ENCODE data around the gene RHOBTB1. TPM values are rescaled to one million over a fixed set of nuclear protein-coding genes. Genes with fewer than 3 reads are reported as not detected.
A peak's percentile ranks its signal among the peaks of the same experiment; 100 is the strongest.

Gene RHOBTB1, protein sequence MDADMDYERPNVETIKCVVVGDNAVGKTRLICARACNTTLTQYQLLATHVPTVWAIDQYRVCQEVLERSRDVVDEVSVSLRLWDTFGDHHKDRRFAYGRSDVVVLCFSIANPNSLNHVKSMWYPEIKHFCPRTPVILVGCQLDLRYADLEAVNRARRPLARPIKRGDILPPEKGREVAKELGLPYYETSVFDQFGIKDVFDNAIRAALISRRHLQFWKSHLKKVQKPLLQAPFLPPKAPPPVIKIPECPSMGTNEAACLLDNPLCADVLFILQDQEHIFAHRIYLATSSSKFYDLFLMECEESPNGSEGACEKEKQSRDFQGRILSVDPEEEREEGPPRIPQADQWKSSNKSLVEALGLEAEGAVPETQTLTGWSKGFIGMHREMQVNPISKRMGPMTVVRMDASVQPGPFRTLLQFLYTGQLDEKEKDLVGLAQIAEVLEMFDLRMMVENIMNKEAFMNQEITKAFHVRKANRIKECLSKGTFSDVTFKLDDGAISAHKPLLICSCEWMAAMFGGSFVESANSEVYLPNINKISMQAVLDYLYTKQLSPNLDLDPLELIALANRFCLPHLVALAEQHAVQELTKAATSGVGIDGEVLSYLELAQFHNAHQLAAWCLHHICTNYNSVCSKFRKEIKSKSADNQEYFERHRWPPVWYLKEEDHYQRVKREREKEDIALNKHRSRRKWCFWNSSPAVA
- 17.7 and 32.1 TPM in 2 replicates for total RNA-seq (2014; rRNA removed; shearing (Covaris generic))

DNA sequence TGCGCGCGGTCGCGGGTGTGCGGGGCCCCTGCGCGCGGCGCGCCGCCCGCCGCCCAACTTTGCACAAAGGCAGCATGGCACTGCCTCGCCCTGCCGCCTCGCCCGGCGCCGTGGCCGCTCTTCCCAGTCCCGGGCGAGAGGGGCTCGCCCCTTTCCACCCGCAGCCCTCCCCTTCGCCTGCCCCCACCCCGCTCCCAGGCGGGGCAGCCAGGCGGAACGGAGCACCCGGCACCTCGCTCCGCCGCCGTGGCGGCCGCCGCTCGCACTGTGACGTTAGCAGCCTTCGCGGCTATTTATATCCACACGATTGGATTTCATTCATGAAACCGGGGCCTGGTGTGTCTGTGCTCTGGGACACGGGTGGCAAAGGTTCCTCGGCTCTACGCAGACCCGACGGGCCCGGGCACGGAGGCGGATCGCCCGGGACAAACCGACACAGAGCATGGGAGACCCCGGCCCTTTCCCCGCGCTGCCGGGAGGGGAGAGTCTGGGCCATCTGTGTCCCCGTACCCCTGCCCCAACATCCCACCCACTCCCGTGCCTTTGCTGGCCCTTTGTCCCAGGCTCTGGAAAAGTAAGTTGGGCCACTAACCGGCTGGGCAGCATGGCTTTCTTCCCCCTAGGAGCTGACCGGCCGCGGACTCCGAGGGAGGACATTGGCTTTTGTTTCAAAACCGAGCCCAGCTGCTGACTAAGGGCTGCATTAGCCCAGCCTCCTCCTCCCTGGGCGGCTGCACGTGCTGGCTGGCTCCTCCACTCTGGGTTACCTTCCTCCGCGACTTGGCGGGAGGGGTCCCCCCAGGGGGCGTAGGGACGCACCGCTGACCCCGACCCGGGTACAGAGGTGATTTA lies at the start of gene RHOBTB1:
Gene RHOBTB1, minus strand, starts transcription at position 128 of the 852 bp plus-strand sequence. CDS start 32,643 bp downstream, outside the sequence.
- peaks cover 9% of the 10 kb centered on the region for H3K36me3 ChIP-seq
- H3K4me3 ChIP-seq = peak within 1 kb of the TSS; percentile 77
- DNase-seq (ENCODE audit: low read depth in 1 of 2, low spot score in 2 of 2) = peak; percentile 82 to 83
- no peaks in the 10 kb centered on the region for H3K9me3 ChIP-seq (replicated peaks)
- H3K4me1 ChIP-seq (replicated peaks) = peaks cover 23% of the 10 kb centered on the region
- H3K27me3 ChIP-seq (replicated peaks) = no peaks in the 10 kb centered on the region
- H3K27ac ChIP-seq = peak within 1 kb of the TSS; percentile 99

DNA sequence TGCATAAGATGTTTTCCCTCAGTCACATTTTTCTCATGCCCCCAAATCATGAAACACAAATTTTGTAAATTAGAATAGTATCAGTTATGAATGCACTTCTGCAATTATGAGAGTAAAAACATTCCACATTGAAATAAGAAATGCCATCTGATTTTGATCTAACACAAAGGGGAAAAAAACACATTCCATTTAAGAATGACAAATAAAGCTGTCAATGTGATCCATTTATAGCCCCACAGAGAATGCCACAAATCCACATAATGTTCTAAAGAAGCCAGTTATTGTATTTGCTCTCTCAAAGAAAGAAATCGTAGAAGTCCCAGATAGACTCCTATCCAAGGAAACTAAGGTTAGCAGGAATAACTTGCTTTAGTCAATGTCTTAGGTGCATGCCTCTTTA lies 48.7 kb upstream of the RHOBTB1 start:
- no peaks in the 10 kb centered on the region for H3K27me3 ChIP-seq (replicated peaks)
- no peaks in the 10 kb centered on the region; the same call in 1 of the 2 replicates for H3K9me3 ChIP-seq (replicated peaks)
- no peaks in the 10 kb centered on the region for H3K4me1 ChIP-seq (replicated peaks)
- DNase-seq (ENCODE audit: low read depth in 1 of 2, low spot score in 2 of 2) = no peak
- no peak overlapping the region for H3K27ac ChIP-seq
- H3K36me3 ChIP-seq = no peaks in the 10 kb centered on the region
- no peak overlapping the region for H3K4me3 ChIP-seq

GRCh38 chr10:60990663-60991062 lies 46.7 kb upstream of the RHOBTB1 start:
- Histone ChIP-seq H3K27ac (no peak overlapping the region), H3K4me3 (no peak overlapping the region), H3K27me3 (replicated peaks) (no peaks in the 10 kb centered on the region), H3K4me1 (replicated peaks) (no peaks in the 10 kb centered on the region), H3K9me3 (replicated peaks) (no peaks in the 10 kb centered on the region; the same call in 1 of the 2 replicates), H3K36me3 (no peaks in the 10 kb centered on the region)
- DNase-seq (ENCODE audit: low read depth in 1 of 2, low spot score in 2 of 2) = no peak

GRCh38 chr10:60989400-60989876 lies 45.5 kb upstream of the RHOBTB1 start:
- no peak for DNase-seq (ENCODE audit: low read depth in 1 of 2, low spot score in 2 of 2)
- Histone ChIP-seq H3K27ac (no peak overlapping the region), H3K4me1 (replicated peaks) (no peaks in the 10 kb centered on the region), H3K9me3 (replicated peaks) (no peaks in the 10 kb centered on the region; the same call in 1 of the 2 replicates), H3K36me3 (no peaks in the 10 kb centered on the region), H3K4me3 (no peak overlapping the region), H3K27me3 (replicated peaks) (no peaks in the 10 kb centered on the region)

DNA sequence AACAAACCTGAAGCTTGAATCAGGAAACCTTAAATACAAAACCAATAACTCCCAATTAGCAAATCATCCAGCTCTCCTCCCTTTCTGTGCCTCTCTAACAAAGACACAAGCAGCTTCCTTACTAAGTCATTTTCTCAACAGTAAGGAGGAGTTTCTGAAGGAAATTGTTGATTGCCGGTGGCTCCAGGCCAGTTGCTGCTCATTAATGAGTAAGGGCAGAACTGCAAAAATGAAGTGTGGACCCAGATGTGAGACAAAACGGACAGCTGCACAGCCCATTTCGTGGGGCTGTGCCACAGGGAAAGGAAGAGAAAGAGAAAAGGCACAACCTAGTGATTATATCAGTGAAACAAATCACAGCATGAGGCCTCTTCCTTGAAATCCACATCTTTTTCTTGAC lies 42.8 kb upstream of the RHOBTB1 start:
- Histone ChIP-seq H3K4me3 (no peak overlapping the region), H3K9me3 (replicated peaks) (no peaks in the 10 kb centered on the region; the same call in 1 of the 2 replicates), H3K27me3 (replicated peaks) (no peaks in the 10 kb centered on the region), H3K27ac (no peak overlapping the region), H3K4me1 (replicated peaks) (no peaks in the 10 kb centered on the region), H3K36me3 (no peaks in the 10 kb centered on the region)
- DNase-seq (ENCODE audit: low read depth in 1 of 2, low spot score in 2 of 2) = no peak

- DNase-seq (ENCODE audit: low read depth in 1 of 2, low spot score in 2 of 2) = no peak
- Histone ChIP-seq H3K36me3 (no peaks in the 10 kb centered on the region), H3K27me3 (replicated peaks) (no peaks in the 10 kb centered on the region), H3K4me3 (no peak overlapping the region), H3K27ac (no peak overlapping the region), H3K4me1 (replicated peaks) (peaks cover 5% of the 10 kb centered on the region; the same call in 1 of the 2 replicates), H3K9me3 (replicated peaks) (no peaks in the 10 kb centered on the region; the same call in 1 of the 2 replicates)
Observed at GRCh38 chr10:60985951-60986350, 42.0 kb upstream of the RHOBTB1 start.

- Histone ChIP-seq H3K4me3 (no peak overlapping the region), H3K27me3 (replicated peaks) (no peaks in the 10 kb centered on the region), H3K36me3 (no peaks in the 10 kb centered on the region), H3K9me3 (replicated peaks) (no peaks in the 10 kb centered on the region), H3K4me1 (replicated peaks) (peaks cover 26% of the 10 kb centered on the region), H3K27ac (no peak overlapping the region)
- DNase-seq (ENCODE audit: low read depth in 1 of 2, low spot score in 2 of 2) = no peak
Observed at GRCh38 chr10:60980997-60981396, 37.0 kb upstream of the RHOBTB1 start.

- peaks cover 37% of the 10 kb centered on the region for H3K4me1 ChIP-seq (replicated peaks)
- no peaks in the 10 kb centered on the region for H3K9me3 ChIP-seq (replicated peaks)
- no peak overlapping the region for H3K27ac ChIP-seq
- no peaks in the 10 kb centered on the region for H3K36me3 ChIP-seq
- DNase-seq (ENCODE audit: low read depth in 1 of 2, low spot score in 2 of 2) = no peak
- no peak overlapping the region for H3K4me3 ChIP-seq
- H3K27me3 ChIP-seq (replicated peaks) = no peaks in the 10 kb centered on the region
Observed at GRCh38 chr10:60979667-60980104, 35.7 kb upstream of the RHOBTB1 start.

GRCh38 chr10:60978287-60979115 lies 34.5 kb upstream of the RHOBTB1 start:
- H3K9me3 ChIP-seq (replicated peaks) = no peaks in the 10 kb centered on the region
- DNase-seq (ENCODE audit: low read depth in 1 of 2, low spot score in 2 of 2) = peak in 1 of 2 experiments; percentile 37
- no peaks in the 10 kb centered on the region for H3K27me3 ChIP-seq (replicated peaks)
- H3K4me3 ChIP-seq = no peak overlapping the region
- peaks cover 47% of the 10 kb centered on the region for H3K4me1 ChIP-seq (replicated peaks)
- no peaks in the 10 kb centered on the region for H3K36me3 ChIP-seq
- H3K27ac ChIP-seq = no peak overlapping the region

- H3K36me3 ChIP-seq = no peaks in the 10 kb centered on the region
- H3K27ac ChIP-seq = no peak overlapping the region
- H3K9me3 ChIP-seq (replicated peaks) = no peaks in the 10 kb centered on the region
- H3K27me3 ChIP-seq (replicated peaks) = no peaks in the 10 kb centered on the region
- no peak overlapping the region for H3K4me3 ChIP-seq
- no peak for DNase-seq (ENCODE audit: low read depth in 1 of 2, low spot score in 2 of 2)
- H3K4me1 ChIP-seq (replicated peaks) = peaks cover 47% of the 10 kb centered on the region
Observed at GRCh38 chr10:60977161-60978122, 33.5 kb upstream of the RHOBTB1 start.

DNA sequence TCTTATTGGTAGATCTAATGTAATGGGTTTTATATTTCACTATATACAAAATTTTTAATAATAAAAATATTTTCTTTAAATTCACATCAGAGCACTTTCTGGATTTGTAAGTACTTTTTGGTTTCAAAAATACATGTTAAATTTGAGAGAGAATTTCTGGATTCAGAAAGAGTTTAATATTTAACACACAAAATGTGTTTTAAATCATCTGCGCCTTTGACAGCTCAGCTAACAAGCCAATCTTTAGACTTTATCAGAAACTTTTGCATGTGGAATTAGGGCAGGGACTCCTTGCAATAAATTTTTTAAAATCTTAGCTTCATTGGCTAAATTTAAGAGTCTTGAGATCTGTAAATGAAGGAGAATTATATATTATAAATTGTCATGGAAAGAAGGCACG lies 32.7 kb upstream of the RHOBTB1 start:
- no peaks in the 10 kb centered on the region for H3K36me3 ChIP-seq

DNA sequence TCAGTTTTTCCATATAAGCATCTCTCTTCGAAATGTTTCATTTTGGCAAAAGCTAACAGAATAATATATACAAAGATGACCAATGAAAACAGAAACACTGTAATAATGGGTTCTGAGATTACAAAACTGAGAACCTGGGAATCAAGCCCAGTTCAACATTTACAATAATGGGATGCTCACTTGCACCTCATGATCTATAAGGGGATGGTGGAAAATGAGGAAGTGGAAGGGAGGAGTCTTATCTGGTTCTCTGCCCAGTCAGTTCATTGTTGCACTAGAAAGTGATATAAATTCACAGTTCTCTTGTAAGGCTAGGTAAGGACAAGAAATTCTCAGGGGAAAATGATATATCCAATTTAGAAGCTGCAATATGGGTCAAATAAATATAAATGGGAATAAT lies 31.7 kb upstream of the RHOBTB1 start:
- no peaks in the 10 kb centered on the region for H3K36me3 ChIP-seq
- no peaks in the 10 kb centered on the region for H3K9me3 ChIP-seq (replicated peaks)
- DNase-seq (ENCODE audit: low read depth in 1 of 2, low spot score in 2 of 2) = no peak
- peaks cover 39% of the 10 kb centered on the region for H3K4me1 ChIP-seq (replicated peaks)
- H3K27me3 ChIP-seq (replicated peaks) = no peaks in the 10 kb centered on the region
- no peak overlapping the region for H3K4me3 ChIP-seq
- H3K27ac ChIP-seq = no peak overlapping the region

More for the DNA sequence above, 32.7 kb upstream of the RHOBTB1 start:
- H3K4me3 ChIP-seq = no peak overlapping the region
- no peak overlapping the region for H3K27ac ChIP-seq
- H3K4me1 ChIP-seq (replicated peaks) = peaks cover 47% of the 10 kb centered on the region
- H3K27me3 ChIP-seq (replicated peaks) = no peaks in the 10 kb centered on the region
- DNase-seq (ENCODE audit: low read depth in 1 of 2, low spot score in 2 of 2) = no peak
- no peaks in the 10 kb centered on the region for H3K9me3 ChIP-seq (replicated peaks)
